ENCODE data around the gene KLF15.

Gene KLF15

GRCh38 chr3:126304291-126304690 lies 52.9 kb downstream of the KLF15 start:
- no peak for FAIRE-seq

DNA sequence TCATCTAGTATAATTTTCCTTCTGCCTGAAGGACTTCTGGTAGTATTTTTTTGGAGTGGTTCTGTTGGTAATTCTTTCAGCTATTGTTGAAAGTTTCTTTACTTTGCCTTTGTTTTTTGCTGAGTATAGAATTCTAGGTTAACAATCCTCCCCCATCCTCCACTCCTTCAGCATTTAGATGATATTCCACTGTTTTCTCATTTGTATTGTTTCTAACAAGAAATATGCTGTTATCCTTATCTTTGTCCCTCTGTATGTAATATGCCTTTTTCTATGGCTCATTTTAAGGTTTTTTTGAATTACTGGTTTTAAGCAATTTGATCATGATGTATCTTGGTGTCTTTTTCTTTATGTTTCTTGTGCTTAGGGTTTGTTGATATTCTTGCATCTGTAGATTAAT lies 53.9 kb downstream of the KLF15 start:
- no peak for FAIRE-seq

DNA sequence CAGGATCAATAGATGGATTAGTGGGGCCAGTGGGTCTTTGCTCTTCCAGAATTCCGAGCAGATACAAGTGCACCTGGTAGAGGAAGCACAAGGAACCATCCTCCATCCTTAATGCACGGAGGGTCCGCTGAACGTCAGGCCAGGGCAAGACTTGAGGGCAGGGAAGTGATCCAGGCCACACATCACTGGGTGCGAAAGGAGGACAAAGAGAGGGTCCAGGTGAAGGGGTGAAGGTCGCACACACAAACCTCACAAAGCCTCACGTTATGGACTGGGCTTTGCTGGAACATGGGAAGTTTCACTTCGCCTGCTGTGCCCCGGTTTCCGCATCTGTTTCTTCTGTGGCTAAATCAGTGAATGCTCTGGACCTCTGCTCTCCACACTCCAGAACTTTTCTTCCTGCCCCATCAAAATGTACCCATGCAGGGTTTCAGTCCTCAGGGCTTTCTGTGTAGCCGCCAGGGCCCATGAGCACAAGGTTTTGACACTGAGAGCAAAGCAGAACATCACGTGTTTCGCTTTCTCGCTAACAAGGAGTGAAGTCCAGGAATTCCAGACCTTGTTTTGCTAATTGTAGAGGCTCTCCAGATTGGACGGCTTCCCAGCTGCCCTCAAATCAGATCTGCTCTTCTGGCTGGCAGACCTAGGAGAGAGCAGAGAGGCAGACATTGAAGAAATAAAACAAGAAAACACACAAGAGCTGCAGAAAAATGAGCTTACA lies 56.3 kb downstream of the KLF15 start:
- no peak for FAIRE-seq

DNA sequence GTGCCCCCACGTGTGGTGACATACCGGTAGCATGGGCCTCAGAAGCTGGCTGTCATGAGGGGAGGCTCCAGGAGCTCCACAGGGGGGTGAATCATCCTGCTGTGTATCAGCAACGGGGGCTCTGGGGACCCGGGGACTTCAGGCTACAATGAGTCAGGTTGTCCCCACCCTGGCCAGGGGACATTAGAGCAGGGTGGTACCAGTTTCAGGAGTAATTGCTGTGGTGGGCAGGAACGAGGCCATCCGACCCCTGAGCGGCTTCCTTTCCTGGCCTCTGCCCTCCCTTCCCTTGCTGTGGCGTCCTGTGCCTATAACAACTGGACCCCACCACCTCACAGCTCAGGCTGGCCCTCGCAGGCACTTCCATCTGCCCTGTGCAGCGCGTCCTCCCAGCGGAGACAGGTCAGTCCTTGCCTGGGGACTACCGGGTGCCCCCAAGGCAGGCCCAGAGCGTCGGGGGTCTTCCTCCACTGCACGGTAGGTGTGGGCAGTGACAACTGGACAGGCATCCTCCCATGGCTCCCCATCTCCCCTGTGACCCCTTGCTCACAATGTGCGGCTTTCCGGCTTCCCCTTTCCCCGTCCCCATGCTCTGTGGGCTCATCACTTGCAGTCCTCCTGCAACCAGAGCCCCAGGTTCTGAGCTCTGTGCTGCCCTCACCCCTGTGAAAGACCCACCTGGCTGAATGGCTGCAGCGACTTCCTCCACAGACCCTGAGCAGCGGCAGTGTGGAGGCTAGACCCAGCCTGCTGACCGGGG lies 57.0 kb downstream of the KLF15 start:
- no peak for FAIRE-seq

DNA sequence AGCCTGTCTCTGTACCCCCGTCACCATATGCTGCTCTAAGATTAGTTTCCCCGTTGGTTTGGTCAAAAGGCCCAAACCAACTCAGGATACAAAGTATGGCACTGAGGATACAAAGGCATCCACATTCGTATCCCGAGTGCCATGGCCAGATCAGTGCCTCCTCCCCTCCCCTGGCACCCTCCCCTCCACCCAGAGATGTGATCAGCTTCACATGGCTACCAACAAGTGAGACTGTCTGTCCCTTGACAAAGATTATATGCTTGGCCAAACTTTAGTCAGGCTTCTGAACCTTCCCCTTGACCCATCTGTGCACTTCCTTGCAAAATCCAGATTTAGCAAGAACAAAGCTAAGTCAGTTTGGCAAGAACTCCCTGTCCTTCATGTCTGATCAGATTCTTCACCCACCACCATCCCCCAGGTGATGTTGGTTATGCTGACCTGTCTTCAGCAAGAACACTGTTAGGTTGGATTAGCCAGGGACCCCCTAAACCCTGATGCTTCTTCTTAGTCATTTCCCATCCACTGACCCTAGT lies 61.7 kb downstream of the KLF15 start:
- no peak for FAIRE-seq

- no peak for FAIRE-seq
These were observed 62.9 kb downstream of the KLF15 start for GRCh38 chr3:126294211-126294808.

- FAIRE-seq: no peak
These were observed 63.7 kb downstream of the KLF15 start for GRCh38 chr3:126293370-126294082.
